HTERT RPE-1 (cell line): ENCODE measurements around the gene LLGL2.
"Not testable (repeated sequence)": the region's sequence is repeated elsewhere in the genome, so short reads cannot be mapped to it uniquely, and the experiment has no call there.

Source experiments
- in situ Hi-C: fragments of 300-500 bp; cut with MboI; formaldehyde crosslinking; loops from 4 replicates; pipeline ENCODE4 v1.14.3; 2020; ENCODE audit warnings: low sequenced_read_pairs

The LLGL2 gene

GRCh38 chr17:75524970-75525805 is at the start of gene LLGL2:
Gene LLGL2 (plus strand): TSS chr17:75525697. CDS start chr17:75543427, 17,730 bp downstream.
- in situ Hi-C loops = no loop called here

DNA sequence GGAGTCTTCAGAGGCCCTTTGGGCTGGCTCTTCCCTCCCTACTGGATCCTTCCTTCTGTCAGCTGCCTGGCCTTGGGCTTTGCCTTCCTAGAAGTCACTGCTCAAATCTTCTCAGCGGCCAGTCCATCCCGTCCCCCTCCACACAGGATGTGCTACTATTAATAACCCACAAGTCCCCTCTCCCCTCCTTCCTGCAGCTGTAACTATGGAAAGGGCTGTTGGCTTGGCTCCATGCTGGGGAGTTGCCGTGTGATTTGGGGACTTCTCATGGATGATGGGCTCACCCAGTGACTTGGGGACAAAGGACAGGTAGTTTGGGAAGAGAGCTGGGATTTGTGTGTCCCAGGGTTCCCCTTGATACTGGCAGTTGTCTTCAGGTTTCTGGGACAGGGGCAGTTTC is 49.6 kb upstream of the LLGL2 start:
- in situ Hi-C loops = no loop called here

DNA sequence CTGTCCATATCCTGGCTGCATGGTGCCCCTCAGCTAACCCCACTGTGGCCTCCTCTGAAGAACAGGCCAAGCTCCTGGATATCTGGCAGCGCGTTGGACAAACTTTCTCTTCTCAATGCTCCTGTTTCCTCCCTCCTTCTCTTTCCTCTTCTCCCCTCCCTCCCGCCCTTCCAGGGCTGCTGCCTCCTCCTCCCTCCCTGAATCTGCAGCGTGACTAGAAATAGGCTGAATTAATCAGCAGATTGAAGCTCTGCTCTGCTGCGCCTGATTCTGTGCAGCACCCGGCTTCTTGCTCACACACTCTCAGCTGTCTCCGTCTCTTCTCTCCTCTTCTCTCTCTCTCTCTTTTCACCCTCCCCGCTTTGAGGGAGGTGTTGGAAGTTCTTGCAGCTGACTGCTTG is 49.2 kb upstream of the LLGL2 start:
- in situ Hi-C loops = no loop called here

DNA sequence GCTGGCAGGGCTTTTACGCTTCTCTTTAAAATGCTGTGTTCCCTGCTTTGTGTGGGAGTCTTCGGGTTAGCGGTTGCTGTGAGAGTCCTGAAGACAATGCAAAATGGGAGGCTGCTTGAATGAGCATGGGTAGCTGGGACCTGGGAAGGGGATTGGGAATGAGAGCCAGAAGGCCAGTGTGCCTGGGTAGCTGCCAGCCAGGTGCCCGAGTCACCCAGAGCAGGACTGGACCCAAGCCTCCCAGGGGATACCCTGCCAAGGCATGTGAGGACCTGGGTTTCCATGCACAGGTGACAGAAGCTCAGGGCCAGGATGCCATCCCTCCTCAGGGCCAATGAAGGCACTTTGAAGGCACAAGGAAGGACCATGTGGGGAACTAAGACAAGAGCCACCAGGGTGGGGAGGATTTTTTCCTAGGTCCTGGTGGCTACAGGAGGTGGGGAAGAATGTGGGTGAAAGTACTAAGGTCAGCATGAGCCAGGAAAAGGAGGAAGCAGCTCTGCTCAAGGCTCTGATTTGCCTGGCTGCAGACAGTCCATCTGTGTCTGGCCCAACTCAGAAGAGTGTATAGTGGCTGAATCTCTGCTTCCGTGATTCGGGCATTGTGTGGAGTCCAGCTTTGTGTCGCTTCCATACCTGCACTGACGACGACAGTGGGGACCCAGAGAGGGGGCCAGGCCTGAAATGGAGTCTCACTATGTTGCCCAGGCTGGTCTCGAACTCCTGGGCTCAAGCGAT is 48.6 kb upstream of the LLGL2 start:
- in situ Hi-C loops = no loop called here

DNA sequence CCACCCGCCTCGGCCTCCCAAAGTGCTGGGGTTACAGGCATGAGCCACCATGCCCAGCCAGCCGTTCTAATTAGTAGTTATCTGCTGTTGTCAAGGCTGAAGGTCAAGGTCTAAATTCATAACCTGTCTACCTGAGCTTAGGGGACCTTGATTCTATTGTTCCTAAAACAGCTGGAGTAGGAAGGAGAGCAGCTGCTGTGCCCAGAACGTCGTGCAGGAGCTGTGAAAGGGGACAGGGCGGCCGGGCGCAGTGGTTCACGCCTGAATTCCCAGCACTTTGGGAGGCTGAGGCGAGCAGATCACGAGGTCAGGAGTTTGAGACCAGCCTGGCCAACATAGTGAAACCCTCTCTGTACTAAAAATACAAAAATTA is 48.0 kb upstream of the LLGL2 start:
- in situ Hi-C loops = not testable (repeated sequence)

DNA sequence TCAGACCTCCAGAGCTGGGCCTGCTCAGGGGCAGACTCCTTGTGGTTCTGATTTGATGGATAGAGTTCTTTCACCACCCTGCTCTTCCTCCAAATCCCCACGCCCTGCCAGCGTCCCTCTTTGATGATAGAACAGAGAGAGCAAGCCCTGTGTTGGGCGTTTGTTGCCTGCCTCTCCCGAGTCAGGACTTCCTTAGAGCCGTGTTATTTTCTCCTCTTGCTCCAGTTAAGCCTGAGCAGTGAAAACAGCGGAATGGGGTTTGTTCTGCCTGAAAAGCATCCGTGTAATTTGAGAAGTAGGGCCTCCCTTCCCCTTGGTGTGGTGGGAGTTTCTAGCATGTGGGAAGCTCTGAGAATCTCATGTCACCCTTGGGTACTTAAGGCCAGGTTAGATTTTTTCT is 47.0 kb upstream of the LLGL2 start:
- in situ Hi-C loops = no loop called here

DNA sequence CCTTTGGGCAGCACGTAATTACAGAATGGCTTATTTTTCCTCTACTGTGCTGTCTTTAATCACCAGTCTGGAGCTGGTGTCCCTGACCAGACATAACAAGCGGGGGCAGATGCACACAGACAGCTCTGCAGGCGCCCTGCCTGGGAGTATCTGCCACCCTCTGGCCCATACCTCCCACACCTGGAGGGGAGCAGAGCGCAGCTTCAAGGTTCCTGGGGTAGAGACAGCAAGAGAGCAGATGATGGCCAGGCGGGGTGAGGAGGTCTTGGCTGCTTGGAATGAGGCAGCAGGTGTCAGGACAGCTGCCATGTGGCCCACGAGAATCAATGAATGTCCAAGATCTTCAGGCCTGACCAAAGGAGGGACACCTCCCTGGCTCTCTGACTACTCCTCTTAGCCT is 45.2 kb upstream of the LLGL2 start:
- in situ Hi-C loops = no loop called here

- in situ Hi-C loops = no loop called here
Observed at GRCh38 chr17:75481194-75482068, 44.1 kb upstream of the LLGL2 start.

DNA sequence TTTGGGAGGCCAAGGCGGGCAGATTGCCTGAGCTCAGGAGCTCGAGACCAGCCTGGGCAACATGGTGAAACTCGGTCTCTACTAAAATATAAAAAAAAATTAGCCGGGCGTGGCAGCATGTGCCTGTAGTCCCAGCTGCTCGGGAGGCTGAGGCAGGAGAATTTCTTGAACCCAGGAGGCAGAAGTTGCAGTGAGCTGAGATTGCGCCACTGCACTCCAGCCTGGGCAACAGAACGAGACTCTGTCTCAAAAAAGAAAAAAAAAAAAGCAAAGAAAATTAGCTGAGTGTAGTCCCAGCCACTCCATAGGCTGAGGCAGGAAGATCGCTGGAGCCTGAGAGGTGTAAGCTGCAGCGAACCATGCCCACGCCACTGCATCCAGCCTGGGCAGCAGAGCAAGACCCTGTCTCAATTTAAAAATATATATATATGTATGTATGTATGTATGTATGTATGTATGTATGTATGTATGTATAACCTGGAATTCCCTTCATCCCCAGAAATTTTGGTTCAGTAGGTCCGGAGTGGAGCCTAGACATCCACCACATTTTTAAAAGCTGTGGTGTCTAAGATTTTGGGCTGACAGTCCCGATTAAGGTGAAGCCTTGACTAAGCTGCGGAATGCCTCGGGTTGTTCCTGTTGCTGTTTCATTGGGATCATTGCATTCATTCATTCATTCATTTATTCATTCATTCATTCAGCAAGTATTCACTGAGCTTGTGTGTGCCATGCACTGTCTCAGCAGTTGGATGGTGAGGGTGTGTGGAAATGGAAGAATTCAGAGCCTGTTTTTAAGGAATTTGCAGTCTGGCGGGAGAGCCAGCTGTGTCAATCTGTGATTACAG is 43.2 kb upstream of the LLGL2 start:
- in situ Hi-C loops = no loop called here

DNA sequence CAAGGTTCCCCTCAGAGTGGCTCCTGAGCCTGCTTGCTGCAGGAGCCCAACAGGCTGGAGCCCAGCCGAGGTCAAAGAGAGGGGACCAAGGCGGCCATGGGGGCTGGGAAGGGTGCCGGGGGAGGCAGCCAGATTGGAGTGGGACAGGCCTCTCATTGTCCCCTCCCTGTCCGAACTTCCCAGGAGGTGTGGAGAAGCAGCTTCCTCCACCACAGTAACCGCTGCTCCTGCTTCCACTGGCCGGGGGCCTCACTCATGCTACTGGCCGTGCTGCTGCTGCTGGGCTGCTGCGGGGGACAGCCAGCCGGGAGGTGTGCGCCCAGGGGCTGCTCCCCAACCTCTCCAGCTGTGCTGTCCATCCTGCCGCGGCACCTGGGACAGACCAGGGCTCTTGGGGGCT is 39.8 kb upstream of the LLGL2 start:
- in situ Hi-C loops = no loop called here

- in situ Hi-C loops = no loop called here
Observed at GRCh38 chr17:75486151-75486550, 39.3 kb upstream of the LLGL2 start.

- in situ Hi-C loops = no loop called here
Observed at GRCh38 chr17:75486951-75487350, 38.5 kb upstream of the LLGL2 start.

DNA sequence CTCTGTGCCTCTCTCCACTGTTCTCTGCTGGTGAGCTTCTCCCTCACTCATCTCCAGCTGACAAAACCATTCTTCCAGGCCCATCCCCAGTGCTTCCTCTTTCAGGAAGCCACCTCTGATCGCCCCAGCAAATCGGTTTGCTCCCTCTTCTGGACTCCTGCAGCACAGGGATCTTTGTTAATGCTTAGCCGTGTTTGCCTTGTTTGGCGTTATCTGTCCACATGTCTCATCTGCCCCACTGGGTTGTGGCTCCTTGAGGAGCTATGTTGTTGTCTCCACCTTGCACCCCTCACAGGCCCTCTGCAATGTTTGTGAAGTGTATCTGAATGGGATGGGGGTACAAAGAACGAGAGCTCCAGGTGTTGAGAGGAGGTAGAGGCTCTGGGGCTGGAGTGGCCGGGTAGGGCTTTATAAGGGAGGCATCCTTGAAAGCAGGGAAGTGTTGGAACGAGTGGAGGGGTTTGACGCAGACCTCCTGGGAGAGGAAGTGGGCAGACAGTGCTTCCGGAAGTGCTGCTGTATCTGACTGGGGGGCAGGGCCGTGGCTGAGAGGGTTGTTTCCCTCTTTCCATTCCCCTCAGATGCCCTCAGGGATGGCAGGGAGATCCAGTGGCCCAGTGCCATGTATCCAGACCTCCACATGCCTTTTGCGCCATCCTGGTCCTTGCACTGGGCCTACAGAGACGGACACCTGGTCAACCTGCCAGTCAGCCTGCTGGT is 38.0 kb upstream of the LLGL2 start:
- in situ Hi-C loops = no loop called here

DNA sequence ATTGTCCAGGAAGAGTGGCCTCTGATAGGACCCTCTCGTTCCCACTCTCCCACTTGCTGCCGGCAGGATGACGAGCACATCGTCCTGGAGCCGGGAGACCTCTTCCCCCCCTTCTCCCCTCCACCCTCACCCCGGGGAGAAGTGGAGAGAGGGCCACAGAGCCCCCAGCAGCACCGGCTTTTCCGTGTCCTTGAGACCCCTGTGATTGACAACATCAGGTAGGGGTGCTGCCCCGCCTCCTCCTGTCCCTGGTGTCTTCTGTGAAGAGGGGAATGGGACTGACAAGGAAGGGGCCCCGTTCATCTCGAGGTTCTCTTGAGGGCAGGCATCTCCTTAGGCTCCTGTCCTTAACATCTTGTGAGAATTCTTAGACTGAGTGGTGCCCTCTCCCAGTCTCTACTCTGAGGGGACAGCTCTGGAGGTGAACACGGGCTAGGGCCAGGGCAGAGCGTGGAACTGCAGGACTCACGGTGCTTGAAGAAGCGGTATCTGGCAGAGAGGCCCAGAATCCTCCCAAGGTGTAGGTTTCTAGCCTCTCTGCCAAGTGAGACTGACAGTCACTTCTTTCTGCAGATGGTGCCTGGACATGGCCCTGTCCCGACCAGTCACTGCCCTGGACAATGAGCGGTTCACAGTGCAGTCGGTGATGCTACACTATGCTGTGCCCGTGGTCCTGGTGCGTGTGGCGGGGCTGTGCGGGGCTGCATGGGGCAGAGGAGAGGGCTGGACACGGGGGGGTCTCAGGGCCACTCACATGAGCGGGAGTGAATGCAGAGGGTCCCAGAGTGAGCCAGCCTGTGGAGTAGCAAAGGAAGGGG is 36.6 kb upstream of the LLGL2 start:
- in situ Hi-C loops = no loop called here

DNA sequence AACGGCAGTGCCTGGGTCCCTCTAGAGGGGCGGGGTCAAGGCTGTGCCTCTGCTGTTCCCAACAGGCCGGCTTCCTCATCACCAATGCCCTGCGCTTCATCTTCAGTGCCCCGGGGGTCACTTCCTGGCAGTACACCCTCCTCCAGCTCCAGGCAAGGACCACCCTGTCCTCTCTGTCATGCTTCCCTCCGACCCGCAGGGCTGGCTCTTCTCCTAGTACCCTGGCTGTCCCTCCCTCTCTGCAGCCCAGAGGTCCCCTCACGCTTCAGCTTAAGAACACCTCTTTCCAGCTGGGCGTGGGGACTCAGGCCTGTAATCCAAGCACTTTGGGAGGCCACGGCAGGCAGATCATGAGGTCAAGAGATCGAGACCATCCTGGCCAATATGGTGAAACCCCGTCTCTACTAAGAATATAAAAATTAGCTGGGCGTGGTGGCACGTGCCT is 36.0 kb upstream of the LLGL2 start:
- in situ Hi-C loops = no loop called here

GRCh38 chr17:75490173-75490743 is 35.2 kb upstream of the LLGL2 start:
- in situ Hi-C loops = no loop called here

GRCh38 chr17:75490953-75491649 is 34.4 kb upstream of the LLGL2 start:
- in situ Hi-C loops = no loop called here

- in situ Hi-C loops = no loop called here
Observed at GRCh38 chr17:75491680-75492079, 33.8 kb upstream of the LLGL2 start.
